Cerebellar cortex (tissue), 1 donor: ENCODE data around the gene GTPBP10.

ENCODE experiments used
- DNase-seq: peaks from one replicate; pipeline ENCODE4 v3.0.0-alpha.2; 2015; ENCODE audit warnings: low spot score

GTPBP10 gene

GRCh38 chr7:90383422-90383821 is 36.9 kb downstream of the GTPBP10 start:
- DNase-seq: no peak

GRCh38 chr7:90383861-90384260 is 37.3 kb downstream of the GTPBP10 start:
- DNase-seq: no peak

GRCh38 chr7:90384433-90384832 is 37.9 kb downstream of the GTPBP10 start:
- DNase-seq: no peak

- DNase-seq: no peak
Measured at GRCh38 chr7:90387470-90388240, 41.1 kb downstream of the GTPBP10 start.

GRCh38 chr7:90390926-90391325 is 44.4 kb downstream of the GTPBP10 start:
- DNase-seq: no peak

GRCh38 chr7:90391488-90391887 is 45.0 kb downstream of the GTPBP10 start:
- no peak for DNase-seq

- no peak for DNase-seq
Measured at GRCh38 chr7:90396420-90396819, 49.9 kb downstream of the GTPBP10 start.

GRCh38 chr7:90401989-90402388 is 55.5 kb downstream of the GTPBP10 start:
- DNase-seq: no peak

- no peak for DNase-seq
Measured at GRCh38 chr7:90402785-90403173, 56.3 kb downstream of the GTPBP10 start.

- DNase-seq: peak; percentile 97
Measured at GRCh38 chr7:90403174-90404113, 56.9 kb downstream of the GTPBP10 start, which contains the start of gene CLDN12. Gene CLDN12 (plus strand): TSS chr7:90403461. CDS start chr7:90412677, 9,216 bp downstream.

- no peak for DNase-seq
Measured at GRCh38 chr7:90404777-90405176, 58.3 kb downstream of the GTPBP10 start.

- DNase-seq: no peak
Measured at GRCh38 chr7:90407484-90407821, 60.9 kb downstream of the GTPBP10 start.

GRCh38 chr7:90408142-90408541 is 61.6 kb downstream of the GTPBP10 start:
- no peak for DNase-seq

- DNase-seq: no peak
Measured at GRCh38 chr7:90409667-90410066, 63.2 kb downstream of the GTPBP10 start.

GRCh38 chr7:90411510-90411909 is 65.0 kb downstream of the GTPBP10 start:
- no peak for DNase-seq

GRCh38 chr7:90412458-90413184 is 66.1 kb downstream of the GTPBP10 start:
- no peak for DNase-seq

- no peak for DNase-seq
Measured at GRCh38 chr7:90413185-90413528, 66.6 kb downstream of the GTPBP10 start.

GRCh38 chr7:90421651-90422050 is 75.1 kb downstream of the GTPBP10 start:
- DNase-seq: no peak

GRCh38 chr7:90424720-90425119 is 78.2 kb downstream of the GTPBP10 start:
- DNase-seq: no peak

GRCh38 chr7:90425376-90425775 is 78.9 kb downstream of the GTPBP10 start:
- DNase-seq: no peak

GRCh38 chr7:90430614-90431460 is 84.3 kb downstream of the GTPBP10 start:
- DNase-seq: no peak

GRCh38 chr7:90432752-90433151 is 86.2 kb downstream of the GTPBP10 start:
- no peak for DNase-seq
